Activated CD8-positive, alpha-beta memory T cell treated with anti-CD3 and anti-CD28 coated beads for 1 hour (primary cell): Measurements from ENCODE around the gene OR52M1.
"Not testable (repeated sequence)": the region's sequence is repeated elsewhere in the genome, so short reads cannot be mapped to it uniquely, and the experiment has no call there.

Experiments
- DNase-seq, 2 donors: peaks; one replicate each; pipeline ENCODE4 v3.0.0-alpha.2; 2020; ENCODE audit warnings: low read depth in 1 of 2; ENCODE audit errors: extremely low read depth in 1 of 2

OR52M1 gene, protein sequence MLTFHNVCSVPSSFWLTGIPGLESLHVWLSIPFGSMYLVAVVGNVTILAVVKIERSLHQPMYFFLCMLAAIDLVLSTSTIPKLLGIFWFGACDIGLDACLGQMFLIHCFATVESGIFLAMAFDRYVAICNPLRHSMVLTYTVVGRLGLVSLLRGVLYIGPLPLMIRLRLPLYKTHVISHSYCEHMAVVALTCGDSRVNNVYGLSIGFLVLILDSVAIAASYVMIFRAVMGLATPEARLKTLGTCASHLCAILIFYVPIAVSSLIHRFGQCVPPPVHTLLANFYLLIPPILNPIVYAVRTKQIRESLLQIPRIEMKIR

DNA sequence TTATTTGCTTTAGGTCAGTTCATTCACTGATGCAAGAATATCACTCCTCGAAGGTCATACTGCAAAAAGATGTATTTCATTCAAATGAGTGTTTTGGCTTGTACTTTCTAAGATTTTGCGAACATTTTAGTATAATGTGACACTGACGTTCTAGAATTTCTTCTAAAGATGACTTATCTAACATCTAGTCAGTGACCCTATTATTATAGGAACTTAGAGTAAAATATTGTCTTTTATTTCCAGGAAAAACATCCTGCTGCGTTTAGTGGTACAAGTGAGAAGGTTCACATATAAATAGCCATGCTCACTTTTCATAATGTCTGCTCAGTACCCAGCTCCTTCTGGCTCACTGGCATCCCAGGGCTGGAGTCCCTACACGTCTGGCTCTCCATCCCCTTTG lies at the start of gene OR52M1:
Gene OR52M1 (plus strand): TSS at position 301 of the 400 bp plus-strand sequence. CDS start 0 bp downstream, at position 301.
- DNase-seq = no peak

DNA sequence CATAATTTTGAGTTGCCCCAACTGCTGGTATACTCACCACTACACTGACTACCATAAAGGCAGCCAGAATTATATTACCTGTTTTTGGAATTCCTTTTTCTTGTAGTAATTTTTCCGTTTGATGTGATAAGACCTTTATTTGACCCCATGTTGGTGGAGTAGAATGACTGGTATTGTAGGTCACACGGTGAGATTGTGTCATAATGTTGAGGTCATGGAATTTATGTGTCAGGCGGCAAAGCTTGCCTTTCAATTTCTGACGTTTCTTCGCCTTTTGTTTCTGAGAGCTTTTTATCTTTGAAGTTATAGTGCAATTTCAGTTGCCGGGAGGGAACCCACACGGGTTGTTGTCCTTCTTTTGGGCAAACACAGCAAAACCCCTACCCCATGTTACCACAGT lies 49.5 kb upstream of the OR52M1 start:
- DNase-seq = no peak

DNA sequence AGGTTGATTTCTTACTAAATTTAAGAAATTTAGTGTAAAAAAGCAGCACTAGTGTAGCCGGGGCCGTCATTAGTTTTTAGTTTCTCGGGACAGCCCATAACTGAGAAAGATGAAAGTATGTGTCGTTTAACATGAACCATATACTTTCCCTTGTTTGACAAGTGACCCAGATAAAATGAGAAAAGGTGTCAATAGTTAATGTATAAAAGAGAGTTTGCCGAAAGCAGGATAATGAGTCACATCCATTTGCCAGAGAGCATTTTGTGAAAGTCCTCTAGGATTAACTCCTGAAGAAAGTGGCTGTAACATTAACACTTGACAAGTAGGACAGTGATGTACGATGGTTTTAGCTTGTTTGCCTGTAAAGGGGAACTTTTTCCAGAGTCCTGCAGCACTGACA lies 49.0 kb upstream of the OR52M1 start:
- DNase-seq = no peak

DNA sequence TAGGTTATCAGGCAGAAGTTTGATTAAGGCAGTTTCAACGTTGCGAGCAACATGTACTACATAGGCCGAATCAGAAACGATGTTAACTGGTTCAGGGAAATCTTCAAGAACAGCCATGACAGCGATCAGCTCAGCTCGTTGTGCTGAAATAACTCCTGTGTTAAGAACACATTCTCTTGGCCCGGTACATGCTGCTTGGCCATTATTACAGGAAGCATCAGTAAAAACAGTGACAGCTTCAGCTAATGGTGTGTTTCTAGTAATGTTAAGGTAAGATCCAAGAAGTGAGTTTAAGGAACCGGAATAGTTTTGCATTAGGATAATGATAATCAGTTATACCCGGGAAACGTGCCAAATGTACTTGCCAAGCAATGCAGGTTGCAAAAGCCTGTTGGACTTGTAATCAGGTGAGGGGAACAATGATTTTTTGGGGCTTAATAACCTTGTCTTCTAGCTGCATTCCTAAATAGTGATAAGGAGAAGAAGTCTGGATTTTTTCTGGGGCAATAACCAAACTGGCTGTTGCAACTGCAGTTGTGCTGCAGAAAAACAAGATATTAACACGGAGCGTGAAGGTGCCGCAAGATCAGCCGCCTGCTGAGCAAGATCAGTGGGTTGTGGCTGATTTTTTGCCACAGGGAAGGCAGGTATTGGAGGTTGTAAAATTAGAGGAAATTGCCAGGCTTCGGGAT lies 48.3 kb upstream of the OR52M1 start:
- no peak for DNase-seq

DNA sequence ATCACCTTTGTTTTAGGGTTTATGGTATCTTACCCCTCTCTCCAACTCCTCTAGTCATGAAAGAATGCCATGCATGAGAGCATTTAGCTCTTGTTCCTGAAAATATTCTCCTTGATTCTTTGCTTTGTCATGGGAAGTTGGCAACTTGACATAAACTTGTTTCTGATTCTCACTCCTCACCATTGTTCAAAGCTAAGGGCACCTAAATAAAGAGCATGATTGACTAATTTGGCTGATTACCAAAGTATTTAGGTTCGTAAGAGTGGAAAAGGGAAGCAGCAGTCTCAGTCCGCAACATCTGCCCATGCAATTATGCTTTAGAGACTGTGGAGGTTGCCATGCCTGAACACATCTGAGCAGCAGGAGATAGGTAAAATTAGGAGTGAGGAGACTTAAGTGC lies 36.1 kb upstream of the OR52M1 start:
- DNase-seq = no peak

DNA sequence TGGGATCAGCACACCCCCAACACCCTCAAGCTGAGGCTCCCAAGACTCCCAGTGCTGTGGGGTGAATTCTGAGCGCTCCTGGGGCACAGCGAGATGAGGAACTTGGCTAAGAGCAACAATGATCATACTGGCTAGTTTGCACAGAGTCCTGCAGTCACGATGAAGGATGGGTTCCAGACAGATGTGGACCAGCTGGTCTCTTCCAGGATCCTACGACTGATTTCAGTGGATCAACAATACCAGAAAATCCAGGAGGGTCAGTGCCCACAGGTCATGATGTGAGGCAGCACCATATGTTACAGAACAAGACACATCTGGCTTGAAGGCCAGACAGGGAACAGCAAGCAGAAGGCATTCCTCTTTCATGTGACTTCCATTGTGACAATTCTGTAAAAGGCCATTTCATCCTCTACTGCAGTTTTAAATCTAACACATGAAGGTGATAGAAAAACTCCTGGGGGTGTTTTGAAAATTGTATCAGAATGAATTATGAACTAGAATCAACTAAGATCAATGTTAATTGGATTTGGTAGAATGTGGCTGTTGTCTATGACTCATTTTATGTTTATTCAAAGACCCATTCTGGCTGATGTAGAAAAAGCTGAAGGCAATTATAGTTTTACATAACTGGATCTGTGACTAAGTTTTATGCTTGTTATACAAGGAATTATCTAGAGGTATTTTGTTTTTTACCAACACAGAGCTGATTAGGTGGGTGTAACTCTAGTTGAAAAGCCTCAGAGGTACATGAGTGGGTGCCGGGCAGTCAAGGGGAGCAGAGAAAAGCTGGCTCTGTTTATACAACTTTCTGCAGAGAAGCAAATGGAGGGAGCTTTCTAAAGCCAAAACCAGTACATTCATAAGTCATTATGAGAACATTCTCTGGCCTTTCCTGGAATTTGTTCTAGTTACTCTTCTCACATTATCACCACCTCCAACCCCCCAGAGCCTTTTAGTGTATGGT lies 33.4 kb upstream of the OR52M1 start:
- no peak for DNase-seq

DNA sequence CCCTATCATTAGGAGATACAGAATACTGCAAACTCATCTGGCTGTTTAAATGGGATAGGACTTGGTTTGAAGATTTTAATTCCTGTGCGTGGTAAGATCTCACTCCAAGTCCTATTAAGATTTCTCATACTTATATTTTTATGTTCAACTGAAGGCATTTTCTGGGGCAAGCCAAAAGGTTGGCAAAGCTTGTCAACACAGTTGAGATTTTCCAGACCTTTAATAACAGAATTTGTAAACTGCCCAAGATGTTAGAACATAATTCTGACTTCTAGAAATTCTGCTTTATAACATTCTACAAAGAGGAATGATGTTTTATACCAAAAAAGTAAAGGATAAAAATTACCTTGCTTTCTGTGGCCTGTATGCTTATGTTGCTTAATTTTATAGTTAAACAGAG lies 30.8 kb upstream of the OR52M1 start:
- DNase-seq = no peak

DNA sequence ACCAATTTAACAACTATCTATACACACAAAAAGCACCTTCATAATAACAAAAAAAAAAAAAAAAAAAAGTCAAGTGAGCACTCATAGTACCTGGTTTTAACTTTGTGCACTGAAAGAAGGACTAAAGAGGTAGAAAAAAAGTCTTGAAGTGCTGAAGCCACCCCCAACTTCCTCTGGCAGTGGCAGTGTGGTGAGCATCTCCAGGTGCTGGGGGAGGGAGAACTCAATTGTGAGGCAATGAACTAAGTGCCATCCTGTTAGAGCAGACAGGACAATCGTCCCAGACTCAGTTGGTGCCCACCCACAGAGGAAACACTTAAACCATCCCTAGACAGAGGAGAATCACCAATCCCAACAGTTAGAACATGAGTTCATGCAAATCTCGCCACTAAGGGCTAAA lies 22.7 kb upstream of the OR52M1 start:
- no peak for DNase-seq

DNA sequence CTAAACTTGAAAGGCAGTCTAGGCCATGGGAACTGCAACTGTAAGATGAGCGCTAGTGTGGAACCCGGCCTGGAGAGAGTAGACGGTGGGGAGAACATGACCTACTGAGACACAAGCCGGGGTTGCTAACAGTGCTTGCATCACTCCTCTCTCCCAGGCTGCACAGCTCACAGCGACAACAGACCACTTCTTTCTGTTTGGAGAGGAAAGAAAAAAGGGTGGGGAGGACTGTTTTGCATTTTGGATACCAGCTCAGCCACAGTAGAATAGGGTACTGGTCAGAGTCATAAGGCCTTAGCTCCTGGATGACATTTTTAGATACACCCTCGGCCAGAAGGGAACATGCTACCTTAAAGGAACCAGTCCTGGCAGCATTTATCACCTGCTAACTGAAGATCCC lies 22.2 kb upstream of the OR52M1 start:
- no peak for DNase-seq

DNA sequence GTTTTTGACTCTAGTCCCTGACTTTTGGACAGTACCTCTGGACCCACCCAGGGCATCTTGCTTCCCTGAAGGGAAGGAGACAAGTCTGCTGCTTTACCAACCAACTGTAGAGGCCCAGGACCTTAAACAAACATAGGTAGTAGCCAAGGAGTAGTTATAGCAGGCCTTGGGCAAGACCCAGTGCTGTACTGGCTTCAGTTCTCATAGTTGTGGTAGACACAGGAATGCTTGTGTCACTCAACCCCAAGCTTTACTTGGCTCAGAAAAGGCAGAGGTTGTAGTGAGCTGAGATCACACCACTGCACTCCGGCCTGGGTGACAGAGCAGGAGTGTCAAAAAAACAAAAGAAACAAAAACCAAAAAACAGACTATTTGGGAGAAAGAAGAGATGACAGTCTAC lies 21.3 kb upstream of the OR52M1 start:
- DNase-seq = no peak

DNA sequence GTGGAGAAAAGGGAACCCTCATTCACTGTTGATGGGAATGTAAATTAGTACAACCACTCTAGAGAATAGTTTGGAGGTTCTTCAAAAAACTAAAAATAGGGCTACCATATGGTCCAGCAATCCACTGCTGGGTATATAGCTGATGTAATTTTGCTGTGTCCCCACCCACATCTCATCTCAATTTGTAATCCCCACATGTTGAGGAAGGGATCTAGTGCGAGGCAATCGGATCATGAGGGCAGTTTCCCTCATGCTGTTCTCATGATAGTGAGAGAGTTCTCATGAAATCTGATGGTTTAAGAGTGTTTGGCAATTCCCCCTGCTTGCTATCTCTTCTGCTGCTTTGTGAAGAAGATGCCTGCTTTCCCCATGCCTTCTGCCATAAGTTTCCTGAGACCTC lies 17.1 kb upstream of the OR52M1 start:
- DNase-seq = no peak

DNA sequence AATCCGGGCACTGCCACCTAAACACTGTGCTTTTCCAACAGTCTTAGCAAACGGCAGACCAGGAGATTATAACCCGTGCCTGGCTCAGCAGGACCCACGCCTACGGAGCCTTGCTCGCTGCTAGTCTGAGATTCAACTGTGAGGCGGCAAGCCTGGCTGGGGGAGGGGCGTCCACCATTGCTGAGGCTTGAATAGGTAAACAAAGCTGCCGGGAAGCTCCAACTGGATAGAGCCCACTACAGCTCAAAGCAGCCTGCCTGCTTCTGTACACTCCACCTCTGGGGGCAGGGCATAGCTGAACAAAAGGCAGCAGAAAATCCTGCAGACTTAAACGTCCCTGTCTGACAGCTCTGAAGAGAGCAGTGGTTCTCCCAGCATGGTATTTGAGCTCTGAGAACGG lies 13.3 kb upstream of the OR52M1 start:
- not testable (repeated sequence) for DNase-seq

DNA sequence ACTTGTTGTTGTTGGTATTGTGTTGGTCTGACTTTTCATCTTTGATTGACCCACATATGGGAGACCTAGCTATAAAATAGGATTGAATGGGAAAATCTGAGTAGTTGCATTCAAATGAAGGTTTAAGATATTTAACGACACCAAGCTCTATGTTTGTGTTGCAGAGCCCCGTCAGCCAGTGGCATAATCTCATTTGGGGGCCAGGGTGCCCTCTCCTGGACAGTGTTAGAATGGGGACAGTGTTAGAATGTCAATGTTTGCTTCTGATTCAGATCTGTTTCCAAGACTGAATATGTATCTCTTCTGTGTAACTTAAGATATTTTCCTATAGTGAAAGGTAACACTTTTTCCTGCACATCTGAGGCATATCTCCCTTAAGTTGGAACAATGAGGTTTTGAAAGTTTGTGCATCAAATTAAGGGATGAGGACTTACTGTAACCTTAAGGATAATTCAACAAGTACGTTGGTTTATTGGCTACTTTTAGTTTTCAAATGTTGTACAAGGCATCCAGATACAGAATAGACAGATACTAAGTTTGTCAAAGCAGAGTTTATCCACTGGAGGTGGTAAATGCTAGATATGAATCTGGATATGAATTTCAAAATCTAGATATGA lies 5.3 kb upstream of the OR52M1 start:
- peak; percentile 7 to 17 for DNase-seq

DNA sequence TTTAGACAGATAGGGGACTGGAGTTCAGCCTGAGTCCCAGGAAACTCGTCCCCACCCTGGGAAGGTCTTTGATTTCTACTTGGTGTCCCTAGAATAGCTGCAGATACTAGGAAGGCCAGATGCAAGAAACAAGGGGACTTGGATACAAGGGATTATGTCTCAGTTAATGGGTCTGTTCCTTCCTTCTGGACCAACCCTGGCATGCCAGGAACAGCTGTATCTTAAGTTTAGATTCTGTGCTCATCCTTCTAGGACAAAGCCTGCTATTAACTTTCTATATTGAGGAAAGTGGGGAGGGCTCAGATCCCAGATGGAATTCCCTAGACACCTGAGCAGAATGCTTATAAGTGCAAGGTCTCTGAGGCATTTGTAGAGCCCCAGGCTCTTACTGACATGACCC lies 3.9 kb upstream of the OR52M1 start:
- DNase-seq = no peak

DNA sequence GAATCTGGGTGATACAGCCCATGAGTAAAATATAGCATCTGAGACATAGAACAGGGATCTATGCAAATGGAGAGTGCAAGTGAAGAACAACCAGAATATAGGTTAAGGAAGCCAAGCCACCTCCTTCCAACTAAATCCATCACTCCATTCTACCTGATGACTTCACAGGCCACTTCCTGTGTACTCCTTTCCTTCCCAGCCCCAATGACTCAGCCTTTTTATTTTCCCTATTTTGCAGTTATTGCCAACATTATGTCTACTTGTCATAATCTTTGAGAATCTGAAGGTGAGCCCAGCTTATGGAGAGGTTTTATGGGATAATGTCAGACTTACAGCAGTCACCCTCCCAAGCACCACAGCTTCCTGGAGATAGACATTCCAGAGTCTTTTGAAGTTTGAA lies 1.4 kb upstream of the OR52M1 start:
- DNase-seq = no peak

DNA sequence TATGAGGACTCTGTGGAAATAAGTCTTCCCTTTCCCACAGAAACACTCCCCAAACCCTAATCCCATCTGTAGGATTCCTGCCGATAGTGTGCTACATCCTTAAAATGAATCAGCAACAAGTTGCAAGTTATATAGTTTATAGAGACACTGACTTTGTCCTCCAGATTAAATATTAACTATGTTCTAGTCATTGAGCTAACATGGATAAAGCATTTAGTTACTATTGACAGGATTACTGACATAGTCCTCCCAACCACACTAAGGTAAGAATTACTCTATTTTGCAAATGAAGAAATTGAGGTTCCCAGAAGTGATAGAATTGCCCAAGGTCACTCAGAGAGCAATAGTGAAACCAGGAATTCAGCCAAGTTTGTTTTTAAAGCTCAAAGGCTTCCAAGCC lies 1.9 kb downstream of the OR52M1 start:
- no peak for DNase-seq

DNA sequence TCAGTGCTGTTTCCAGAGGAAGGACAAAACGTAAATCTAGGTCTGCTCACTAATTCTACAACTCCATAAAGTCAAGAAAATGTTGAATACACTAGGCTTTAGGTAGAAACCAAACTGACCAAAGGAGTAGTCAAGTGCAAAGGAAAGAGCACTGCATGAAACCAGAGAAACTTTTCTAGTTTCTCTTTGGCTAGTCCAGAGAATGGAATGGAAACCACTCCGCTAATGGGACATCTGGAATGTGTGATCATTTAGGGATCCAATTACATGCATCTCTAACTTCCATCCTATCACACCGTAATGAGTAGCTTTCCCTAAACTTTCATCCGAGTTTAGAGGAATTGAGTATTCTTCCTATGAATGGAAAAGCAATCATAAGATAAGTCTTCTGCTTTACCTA lies 2.4 kb downstream of the OR52M1 start:
- DNase-seq = no peak

DNA sequence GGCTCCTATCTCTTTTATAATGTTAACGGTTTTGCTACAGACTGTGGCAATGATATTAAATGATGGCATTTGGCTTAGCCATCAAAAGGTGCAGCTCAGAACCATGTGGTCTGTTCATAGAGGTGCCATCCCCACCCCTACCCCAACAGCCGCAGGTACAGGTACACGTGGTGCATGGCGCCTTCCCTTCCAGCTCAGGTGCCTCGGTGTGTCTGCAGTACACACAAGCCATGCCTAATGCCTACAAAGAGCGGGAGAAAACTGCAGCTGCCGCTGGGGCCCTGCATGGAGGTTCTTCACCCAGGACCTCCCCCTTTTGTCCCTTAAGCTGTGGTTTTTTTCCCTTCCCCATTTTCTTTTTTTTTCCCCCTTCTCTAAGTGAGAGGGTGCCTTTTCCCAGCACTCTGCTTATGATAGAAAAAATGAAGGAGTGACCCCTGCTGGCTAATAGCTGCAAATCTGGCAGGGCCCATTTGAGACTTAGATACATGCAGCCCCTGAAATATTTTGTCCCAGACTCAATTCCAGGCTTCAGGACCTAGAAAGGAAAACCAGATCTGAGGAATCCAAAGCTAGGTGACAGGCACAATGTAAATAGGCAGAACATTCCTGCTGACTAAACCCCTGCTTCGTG lies 6.5 kb downstream of the OR52M1 start:
- no peak for DNase-seq

DNA sequence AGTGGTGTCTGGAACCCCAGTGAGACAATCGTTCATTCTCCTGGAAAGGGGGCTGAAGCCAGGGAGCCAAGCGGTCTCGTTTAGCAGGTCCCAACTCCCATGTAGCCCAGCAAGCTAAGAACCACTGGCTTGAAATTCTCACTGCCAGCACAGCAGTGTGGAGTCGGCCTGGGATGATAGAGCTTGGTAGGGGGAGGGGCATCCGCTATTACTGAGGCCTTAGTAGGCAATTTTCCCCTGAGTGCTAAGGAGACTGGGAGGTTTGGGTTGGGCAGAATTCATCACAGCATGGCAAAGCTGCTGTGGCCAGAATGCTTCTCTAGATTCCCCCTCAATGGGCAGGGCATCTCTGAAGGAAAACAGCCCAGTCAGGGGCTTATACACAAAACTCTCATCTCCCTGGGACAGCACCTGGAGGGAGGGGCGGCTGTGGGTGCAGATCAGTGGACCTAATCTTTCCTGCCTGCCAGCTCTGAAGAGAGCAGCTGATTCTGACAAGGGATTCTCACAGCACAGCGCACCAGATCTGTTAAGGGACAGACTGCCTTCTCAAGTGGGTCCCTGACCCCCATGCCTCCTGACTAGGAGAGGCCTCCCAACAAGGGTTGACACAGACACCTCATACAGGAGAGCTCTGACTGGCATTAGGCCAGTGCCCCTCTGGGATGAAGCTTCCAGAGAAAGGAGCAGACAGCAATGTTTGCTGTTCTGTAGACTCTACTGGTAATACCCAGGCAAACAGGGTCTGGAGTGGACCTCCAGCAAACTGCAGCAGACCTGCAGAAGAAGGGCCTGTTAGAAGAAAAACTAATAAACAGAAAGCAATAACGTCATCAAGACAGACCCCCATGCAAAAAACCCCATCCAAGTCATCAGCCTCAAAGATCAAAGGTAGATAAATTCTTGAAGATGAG lies 14.8 kb downstream of the OR52M1 start:
- no peak for DNase-seq

DNA sequence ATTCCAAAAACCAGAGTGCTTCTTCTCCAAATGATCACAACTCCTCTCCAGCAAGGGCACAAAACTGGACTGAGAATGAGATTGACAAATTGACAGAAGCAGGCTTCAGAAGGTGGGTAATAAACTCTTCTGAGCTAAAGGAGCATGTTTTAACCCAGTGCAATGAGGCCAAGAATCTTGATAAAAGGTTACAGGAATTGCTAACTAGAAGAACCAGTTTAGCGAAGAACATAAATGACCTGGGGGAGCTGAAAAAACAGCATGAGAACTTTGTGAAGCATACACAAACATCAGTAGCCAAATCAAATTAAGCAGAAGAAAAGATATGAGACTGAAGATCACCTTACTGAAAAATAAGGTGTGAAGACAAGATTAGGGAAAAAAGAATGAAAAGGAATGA lies 15.5 kb downstream of the OR52M1 start:
- no peak for DNase-seq
